Thyroid gland (tissue), 4 donors: ENCODE measurements around the gene PCDHA8.

ENCODE experiments used
- CTCF ChIP-seq, 6 experiments: fragments of 200-600 bp in 3 of 6; fragments of 450-650 bp in 3 of 6; sonication (generic) in 3 of 6; IDR thresholded peaks; one replicate each; pipeline ENCODE4 v1.5.1; 2016 to 2019; ENCODE audit warnings: antibody characterized with exemption in 6 of 6, mild to moderate bottlenecking in 2 of 6, inconsistent platforms in 1 of 6, moderate library complexity in 1 of 6
- POLR2A ChIP-seq, 2 donors: fragments of 450-650 bp; IDR thresholded peaks; one replicate each; pipeline ENCODE4 v1.6.1; 2017; ENCODE audit warnings: antibody characterized with exemption in 2 of 2, mild to moderate bottlenecking in 2 of 2, moderate library complexity in 1 of 2

GRCh38 chr5:140862441-140863295, 21.7 kb downstream of the PCDHA8 start:
- TF ChIP-seq CTCF (IDR thresholded peaks at IDR 0.05) (no peak), POLR2A (IDR thresholded peaks at IDR 0.05) (no peak)
